Stimulated activated naive CD8-positive, alpha-beta T cell treated with anti-CD3 and anti-CD28 coated beads, Interleukin-15, Interleukin-2, amounts not matched to agents 100 ng/mL and 50 ng/mL, for 24 hours (primary cell): Measurements from ENCODE around the gene FNDC7.
"Not testable (repeated sequence)": the region's sequence is repeated elsewhere in the genome, so short reads cannot be mapped to it uniquely, and the experiment has no call there.

Experiments used
- H3K27ac Mint-ChIP-seq: one replicate; pipeline ENCODE4 v1.8.0; 2021; ENCODE audit warnings: mild to moderate bottlenecking, mixed read lengths
- H3K27me3 Mint-ChIP-seq: one replicate; pipeline ENCODE4 v1.8.0; 2021; ENCODE audit warnings: mixed read lengths
- H3K36me3 Mint-ChIP-seq: one replicate; pipeline ENCODE4 v1.8.0; 2021; ENCODE audit warnings: low read depth, mixed read lengths
- H3K4me1 Mint-ChIP-seq: one replicate; pipeline ENCODE4 v1.8.0; 2021; ENCODE audit warnings: low read depth, mixed read lengths
- H3K4me3 Mint-ChIP-seq: one replicate; pipeline ENCODE4 v1.8.0; 2021; ENCODE audit warnings: mild to moderate bottlenecking, mixed read lengths
- H3K9me3 Mint-ChIP-seq: one replicate; pipeline ENCODE4 v1.8.0; 2021; ENCODE audit warnings: mixed read lengths

Gene FNDC7, protein sequence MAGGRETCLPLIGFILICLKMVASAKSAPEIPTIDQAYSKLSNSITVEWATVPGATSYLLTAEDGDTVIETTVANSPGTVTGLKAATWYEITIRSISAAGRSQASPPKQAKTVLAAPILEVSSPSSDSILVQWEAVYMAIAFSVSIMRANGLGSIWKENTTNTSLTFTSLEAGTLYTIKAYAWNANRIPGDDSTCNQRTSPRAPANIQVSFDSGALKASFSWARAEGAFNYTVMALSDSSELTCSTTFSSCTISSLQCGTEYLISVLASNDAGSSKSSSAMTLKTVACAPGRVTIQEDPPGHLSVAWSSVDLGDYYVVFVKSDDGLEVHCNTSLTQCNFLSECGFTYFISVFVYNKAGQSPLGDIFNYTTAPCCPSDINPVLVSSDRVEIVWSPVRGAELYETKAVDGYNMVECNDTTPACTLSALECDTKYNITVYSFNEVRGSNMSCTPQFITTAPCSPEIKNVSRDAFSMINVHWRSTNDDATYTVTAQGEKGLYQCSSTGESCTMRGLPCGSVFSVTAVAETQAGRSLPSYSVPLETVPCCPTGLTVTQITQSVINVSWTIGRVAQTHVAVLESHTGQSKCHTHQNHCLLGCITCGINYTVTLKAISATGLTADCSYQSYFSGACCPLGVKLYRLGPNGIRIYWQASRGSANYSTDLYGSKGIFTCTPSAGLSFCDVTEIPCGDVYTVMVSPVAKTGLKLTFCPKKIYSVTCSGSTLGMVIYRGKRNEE

DNA sequence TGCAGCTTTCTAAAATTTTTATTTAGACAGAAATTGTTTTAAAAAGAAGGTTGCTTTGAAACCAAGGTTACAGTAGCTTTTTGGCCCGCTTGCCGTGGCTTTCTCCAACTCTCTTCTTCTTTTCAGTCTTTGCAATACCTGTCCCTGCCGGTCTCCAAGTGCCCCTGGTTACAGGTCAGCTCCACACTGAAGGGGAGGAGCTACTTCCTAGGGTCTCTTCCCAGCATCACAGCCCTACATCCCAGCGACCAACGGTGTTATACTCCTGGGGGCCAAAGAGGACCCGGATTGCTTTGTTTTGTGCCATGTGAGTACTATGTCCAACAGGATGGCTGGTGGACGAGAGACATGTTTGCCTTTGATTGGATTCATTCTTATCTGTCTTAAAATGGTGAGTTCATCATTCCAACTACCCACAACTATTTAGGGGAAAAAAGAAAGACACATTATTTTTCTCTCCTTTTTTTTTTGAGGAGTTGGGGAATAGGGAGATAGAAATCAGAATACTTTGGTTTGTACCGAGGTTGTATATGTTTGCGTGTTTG, at the start of gene FNDC7:
TSS of gene FNDC7 (plus strand) at position 303 of the 545 bp plus-strand sequence. CDS start at position 329, 26 bp downstream.
- Mint-ChIP-seq H3K36me3 (no peaks in the 10 kb centered on the region), H3K4me3 (no peak within 1 kb of the TSS), H3K4me1 (peaks cover 6% of the 10 kb centered on the region), H3K27ac (no peak within 1 kb of the TSS), H3K9me3 (no peaks in the 10 kb centered on the region), H3K27me3 (peaks cover 5% of the 10 kb centered on the region)

DNA sequence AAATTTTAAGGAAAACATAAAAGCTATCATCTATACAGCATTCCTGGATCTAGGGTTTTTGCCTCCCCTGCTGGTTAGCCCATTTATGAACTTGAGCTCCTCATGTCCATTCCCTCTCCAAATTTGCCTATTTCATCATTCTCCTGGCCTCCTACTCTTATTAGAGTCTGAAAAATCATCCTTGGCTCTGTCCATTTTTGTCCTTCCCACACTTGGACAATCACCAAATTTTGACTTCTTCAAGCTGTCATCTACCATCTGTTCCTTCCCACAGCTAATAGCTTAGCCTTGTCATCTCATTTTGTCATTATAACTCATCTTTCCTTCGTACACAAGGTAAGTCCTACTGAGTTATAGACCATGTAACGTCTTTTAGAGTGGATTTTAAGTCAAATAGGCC, 49.6 kb upstream of the FNDC7 start:
- Mint-ChIP-seq H3K4me3 (peak overlapping the region; percentile 27), H3K4me1 (peaks cover 43% of the 10 kb centered on the region), H3K27ac (peak overlapping the region; percentile 50), H3K36me3 (no peaks in the 10 kb centered on the region), H3K9me3 (no peaks in the 10 kb centered on the region), H3K27me3 (no peaks in the 10 kb centered on the region)

DNA sequence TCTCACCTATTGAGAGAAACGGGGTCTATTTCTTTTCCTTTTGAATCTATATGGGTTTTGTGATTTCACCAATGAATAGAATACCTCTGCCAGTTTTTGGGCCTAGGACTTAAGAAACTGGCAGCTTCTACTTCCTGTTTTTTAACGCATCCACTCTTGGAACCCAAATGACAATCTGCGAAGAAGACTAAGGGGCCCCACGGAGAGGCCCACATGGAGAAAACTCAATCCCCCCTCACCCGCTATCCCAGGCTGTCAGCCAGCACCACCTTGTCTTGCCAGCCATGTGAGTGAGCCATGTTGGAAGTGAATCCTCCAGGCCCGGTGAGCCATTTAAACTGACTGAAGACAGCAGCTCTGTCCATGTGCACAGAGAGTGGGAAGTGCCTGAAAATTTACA, 48.2 kb upstream of the FNDC7 start:
- Mint-ChIP-seq H3K4me3 (no peak overlapping the region), H3K36me3 (no peaks in the 10 kb centered on the region), H3K4me1 (peaks cover 47% of the 10 kb centered on the region), H3K9me3 (no peaks in the 10 kb centered on the region), H3K27ac (no peak overlapping the region), H3K27me3 (no peaks in the 10 kb centered on the region)

DNA sequence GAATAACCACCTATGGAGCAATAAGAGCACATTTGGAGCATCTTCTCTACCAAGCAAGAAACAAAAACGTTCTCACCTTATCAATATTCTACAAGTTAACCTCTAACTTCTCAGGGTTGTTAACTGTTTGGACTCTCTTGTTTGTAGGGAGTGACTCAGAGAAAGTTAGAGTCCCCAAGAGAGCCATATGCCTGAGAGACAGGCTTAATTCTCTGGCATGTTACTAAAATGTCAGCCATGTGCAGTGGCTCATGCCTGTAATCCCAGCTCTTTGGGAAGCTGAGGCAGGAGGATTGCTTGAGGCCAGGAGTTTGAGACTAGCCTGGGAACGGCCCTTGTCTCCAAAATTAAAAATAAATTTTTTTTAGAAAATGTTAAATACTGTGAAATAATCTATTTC, 47.6 kb upstream of the FNDC7 start:
- H3K4me1 Mint-ChIP-seq: peaks cover 47% of the 10 kb centered on the region
- no peaks in the 10 kb centered on the region for H3K27me3 Mint-ChIP-seq
- H3K36me3 Mint-ChIP-seq: no peaks in the 10 kb centered on the region
- H3K4me3 Mint-ChIP-seq: no peak overlapping the region
- H3K9me3 Mint-ChIP-seq: no peaks in the 10 kb centered on the region
- no peak overlapping the region for H3K27ac Mint-ChIP-seq

DNA sequence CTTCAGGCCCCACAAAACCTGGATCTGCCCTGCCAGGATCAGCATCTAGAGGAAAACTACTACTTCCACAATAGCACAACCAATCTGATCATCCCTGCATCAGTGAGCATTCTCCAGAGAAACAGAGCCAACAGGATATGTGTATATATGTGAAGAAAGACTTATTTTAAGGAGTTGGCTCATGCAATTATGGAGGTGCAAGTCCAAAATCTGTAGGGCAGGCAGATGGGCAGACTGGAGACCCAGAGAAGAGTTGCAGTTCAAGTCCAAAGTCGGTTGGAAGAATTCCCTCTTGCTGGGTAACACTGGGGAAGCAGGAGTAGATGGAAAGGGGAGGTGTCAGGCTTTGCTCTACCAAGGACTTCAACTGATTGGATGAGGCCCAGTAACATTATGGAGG, 46.9 kb upstream of the FNDC7 start:
- no peaks in the 10 kb centered on the region for H3K36me3 Mint-ChIP-seq
- H3K27ac Mint-ChIP-seq: no peak overlapping the region
- H3K4me1 Mint-ChIP-seq: peaks cover 47% of the 10 kb centered on the region
- no peaks in the 10 kb centered on the region for H3K27me3 Mint-ChIP-seq
- no peak overlapping the region for H3K4me3 Mint-ChIP-seq
- H3K9me3 Mint-ChIP-seq: no peaks in the 10 kb centered on the region

DNA sequence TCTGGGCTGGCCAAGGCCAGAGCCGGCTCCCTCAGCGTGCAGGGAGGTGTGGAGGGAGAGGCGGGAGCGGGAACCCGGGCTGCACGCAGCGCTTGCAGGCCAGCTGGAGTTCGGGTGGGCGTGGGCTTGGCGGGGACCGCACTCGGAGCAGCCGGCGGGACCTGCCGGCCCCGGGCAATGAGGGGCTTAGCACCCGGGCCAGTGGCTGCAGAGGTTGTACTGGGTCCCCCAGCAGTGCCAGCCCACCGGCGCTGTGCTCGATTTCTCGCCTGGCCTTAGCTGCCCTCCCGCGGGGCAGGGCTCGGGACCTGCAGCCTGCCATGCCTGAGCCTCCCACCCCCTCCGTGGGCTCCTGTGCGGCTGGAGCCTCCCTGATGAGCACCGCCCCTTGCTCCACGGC, 45.3 kb upstream of the FNDC7 start:
- peaks cover 36% of the 10 kb centered on the region for H3K4me1 Mint-ChIP-seq
- H3K27ac Mint-ChIP-seq, H3K4me3 Mint-ChIP-seq, H3K36me3 Mint-ChIP-seq, H3K9me3 Mint-ChIP-seq, H3K27me3 Mint-ChIP-seq: not testable (repeated sequence)

DNA sequence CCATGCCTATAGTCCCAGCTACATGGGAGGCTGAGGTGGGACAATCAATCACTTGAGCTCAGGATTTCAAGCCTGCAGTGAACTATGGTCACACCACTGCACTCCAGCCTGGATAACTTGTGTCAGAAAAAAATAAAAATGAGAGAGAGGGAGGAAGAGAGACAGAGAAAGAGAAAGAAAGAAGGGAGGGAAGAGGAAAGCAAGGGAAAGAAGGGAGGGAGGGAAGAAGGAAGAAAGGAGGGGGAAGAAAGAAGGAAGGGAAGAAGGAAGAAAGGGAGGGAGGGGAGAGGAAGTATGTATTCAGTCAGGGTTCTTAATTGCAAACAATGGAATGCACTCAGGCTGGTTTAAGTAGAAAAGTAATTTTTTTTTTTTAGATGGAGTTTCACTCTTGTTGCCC, 43.9 kb upstream of the FNDC7 start:
- Mint-ChIP-seq H3K4me1 (peaks cover 27% of the 10 kb centered on the region), H3K27ac (peak overlapping the region; percentile 77), H3K9me3 (no peaks in the 10 kb centered on the region), H3K36me3 (no peaks in the 10 kb centered on the region), H3K4me3 (no peak overlapping the region), H3K27me3 (no peaks in the 10 kb centered on the region)

DNA sequence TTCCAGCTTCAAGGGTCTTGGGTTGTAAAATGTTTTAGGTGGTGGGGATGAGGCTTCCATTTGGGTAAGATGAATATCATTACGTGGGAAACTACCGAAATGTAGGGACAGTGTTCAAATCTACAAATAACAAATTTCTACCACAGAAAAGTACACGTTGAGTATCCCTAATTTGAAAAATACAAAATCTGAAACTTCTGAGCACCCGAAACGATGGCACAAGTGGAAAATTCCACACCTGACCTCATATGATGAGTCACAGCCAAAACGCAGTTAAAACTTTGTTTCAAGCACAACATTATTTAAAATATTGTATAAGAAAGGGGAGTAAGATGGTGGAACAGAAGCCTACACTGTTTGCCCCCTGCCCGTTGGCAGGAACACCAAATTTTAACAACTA, 43.0 kb upstream of the FNDC7 start:
- Mint-ChIP-seq H3K27ac (peak overlapping the region; percentile 78), H3K4me1 (peaks cover 25% of the 10 kb centered on the region), H3K4me3 (no peak overlapping the region), H3K27me3 (no peaks in the 10 kb centered on the region), H3K36me3 (no peaks in the 10 kb centered on the region), H3K9me3 (no peaks in the 10 kb centered on the region)

DNA sequence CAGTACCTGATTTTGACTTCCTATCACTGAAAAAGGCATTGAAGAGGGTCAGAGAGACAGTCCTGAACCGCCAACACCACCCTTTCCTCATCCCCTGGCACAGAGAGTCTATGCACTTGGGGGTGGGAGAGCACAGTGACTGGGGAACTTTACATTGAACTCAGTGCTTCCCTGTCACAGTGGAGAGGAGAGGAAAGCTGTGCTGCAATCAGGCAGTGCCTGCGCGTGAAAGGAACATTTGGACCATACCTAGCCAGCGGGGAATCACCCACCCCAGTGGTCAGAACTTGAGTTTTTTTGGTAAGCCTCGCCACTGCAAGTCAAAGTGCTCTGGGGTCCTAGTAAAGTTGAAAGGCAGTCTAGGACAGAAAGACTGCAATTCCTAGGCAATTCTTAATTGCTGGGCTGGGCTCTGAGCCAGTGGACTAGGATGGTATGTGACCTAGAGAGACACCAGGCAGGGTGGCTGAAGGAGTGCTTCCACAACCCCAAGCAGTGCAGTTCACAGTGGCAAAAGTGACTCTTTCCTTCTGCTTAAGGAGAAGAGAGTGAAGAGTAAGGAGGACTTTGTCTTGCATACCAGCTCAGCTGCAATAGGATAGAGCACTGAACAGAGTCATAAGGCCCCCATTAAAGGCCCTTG, 42.5 kb upstream of the FNDC7 start:
- no peaks in the 10 kb centered on the region for H3K9me3 Mint-ChIP-seq
- peaks cover 22% of the 10 kb centered on the region for H3K4me1 Mint-ChIP-seq
- H3K27ac Mint-ChIP-seq: peak overlapping the region; percentile 78
- H3K27me3 Mint-ChIP-seq: no peaks in the 10 kb centered on the region
- no peak overlapping the region for H3K4me3 Mint-ChIP-seq
- no peaks in the 10 kb centered on the region for H3K36me3 Mint-ChIP-seq

DNA sequence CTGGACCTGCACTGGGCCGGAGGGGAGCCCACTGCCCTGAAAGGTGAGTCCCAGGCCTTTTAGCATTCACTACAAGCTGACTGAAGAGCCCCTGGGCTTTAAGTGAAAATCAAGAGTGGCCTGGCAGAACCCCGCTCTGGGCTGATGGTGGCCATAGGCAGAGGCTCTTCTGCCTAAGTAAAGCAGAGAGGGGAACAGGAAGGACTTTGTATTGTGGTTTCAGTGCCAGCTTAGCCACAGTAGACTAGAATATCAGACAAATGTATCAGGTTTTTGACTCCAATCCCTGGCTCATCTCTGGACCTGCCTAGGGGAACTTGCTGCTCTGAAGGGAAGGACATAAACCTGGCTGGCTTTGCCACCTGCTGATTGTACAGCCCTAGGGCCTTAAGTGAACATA, 41.6 kb upstream of the FNDC7 start:
- H3K4me3 Mint-ChIP-seq: no peak overlapping the region
- H3K36me3 Mint-ChIP-seq: no peaks in the 10 kb centered on the region
- H3K4me1 Mint-ChIP-seq: peaks cover 22% of the 10 kb centered on the region
- H3K9me3 Mint-ChIP-seq: no peaks in the 10 kb centered on the region
- no peak overlapping the region for H3K27ac Mint-ChIP-seq
- no peaks in the 10 kb centered on the region for H3K27me3 Mint-ChIP-seq

DNA sequence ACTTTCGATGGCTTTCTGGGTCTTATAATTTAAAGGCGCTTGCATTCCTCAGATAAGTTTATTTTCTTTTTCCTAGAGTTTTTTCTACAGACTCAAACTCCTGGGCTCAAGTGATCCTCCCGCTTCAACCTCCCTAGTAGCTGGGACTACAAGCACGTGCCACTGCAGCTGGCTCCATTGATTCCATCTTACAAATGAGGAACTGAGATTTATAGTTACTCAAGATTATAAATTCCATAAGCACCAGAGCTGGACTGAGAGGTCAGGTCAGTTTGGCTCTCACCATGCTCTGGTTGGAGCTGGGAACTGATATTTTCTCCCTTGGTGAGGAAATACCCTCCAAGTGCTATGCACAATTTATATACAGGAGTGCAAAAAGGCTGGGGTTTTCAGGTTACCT, 34.0 kb upstream of the FNDC7 start:
- Mint-ChIP-seq H3K27me3 (no peaks in the 10 kb centered on the region), H3K4me1 (peaks cover 10% of the 10 kb centered on the region), H3K9me3 (no peaks in the 10 kb centered on the region), H3K36me3 (no peaks in the 10 kb centered on the region), H3K27ac (no peak overlapping the region), H3K4me3 (no peak overlapping the region)

DNA sequence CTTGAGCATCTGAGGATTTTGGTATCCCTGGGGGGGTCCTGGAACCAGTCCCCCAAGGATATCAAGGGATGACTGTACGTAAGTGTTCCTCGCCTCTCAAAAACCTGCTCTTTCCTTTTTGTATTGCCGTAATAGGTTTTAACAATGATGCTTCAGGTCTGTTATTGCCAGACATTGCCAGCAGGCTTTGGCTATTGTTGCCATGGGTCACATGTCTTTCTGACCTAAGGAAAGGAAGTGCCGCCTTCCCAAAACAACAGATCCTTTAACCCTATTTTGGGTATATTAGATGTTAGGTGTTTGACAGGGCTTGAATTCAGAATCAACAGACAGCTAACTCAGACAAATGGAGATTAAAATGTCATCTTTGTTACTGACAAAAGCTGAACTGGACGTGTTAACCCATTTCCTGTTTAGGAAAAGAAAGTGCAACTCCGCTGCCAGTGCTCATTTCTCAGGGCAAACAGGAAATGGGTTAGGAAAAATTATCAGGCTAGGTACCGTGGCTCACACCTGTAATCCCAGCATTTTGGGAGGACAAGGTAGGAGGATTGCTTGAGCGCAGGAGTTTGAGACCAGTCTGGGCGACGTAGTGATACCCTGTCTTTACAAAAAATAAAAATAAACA, 33.0 kb upstream of the FNDC7 start:
- H3K4me3 Mint-ChIP-seq: peak overlapping the region; percentile 57

DNA sequence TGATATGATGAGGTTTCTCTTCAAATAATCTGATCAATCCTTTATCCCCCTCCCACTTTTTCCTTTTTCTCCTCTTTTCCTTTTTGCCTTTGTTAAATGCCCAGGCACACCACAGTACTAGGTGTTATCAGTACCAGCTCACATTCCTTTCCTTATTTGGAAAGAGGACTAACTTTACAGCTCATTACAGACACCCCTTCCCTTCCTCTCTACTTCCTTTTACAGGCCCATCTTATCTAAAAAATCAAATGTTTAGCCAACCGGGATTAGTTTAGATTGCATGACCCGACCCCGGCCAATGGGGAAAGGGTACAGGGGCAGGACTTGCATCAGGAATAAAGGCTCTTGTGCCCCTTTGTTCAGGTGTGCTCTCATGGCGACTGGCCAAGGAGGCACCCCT, 31.0 kb upstream of the FNDC7 start:
- not testable (repeated sequence) for H3K27ac Mint-ChIP-seq, H3K4me3 Mint-ChIP-seq, H3K9me3 Mint-ChIP-seq, H3K27me3 Mint-ChIP-seq, H3K4me1 Mint-ChIP-seq, H3K36me3 Mint-ChIP-seq

More for the DNA sequence above, 33.0 kb upstream of the FNDC7 start:
- Mint-ChIP-seq H3K27ac (peak overlapping the region; percentile 63), H3K4me1 (peaks cover 10% of the 10 kb centered on the region), H3K36me3 (no peaks in the 10 kb centered on the region), H3K27me3 (no peaks in the 10 kb centered on the region), H3K9me3 (no peaks in the 10 kb centered on the region)

DNA sequence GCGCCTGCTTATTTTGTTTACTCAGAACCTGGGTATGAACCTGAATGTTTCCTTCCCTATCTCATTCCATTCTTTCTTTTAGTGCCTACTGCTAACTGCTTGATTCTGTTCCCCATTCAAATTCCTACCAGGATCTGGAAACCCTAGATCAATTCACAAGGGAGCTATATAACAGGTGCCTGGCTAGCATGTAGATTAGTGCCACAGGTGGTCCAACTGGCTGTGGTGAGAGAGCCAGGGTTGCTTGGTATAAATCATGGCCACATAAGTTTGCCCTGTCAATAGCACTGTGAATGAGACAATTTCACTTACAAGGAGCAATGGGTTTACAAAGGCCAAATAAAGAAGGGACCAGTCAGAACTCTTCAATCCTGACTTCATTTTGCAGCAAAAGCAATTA, 27.2 kb upstream of the FNDC7 start:
- Mint-ChIP-seq H3K9me3 (no peaks in the 10 kb centered on the region), H3K27me3 (no peaks in the 10 kb centered on the region), H3K27ac (no peak overlapping the region), H3K36me3 (no peaks in the 10 kb centered on the region), H3K4me3 (no peak overlapping the region), H3K4me1 (peaks cover 6% of the 10 kb centered on the region)
